Natural killer cell (primary cell): Measurements from ENCODE around the gene IGF1. TPM values are rescaled to one million over a fixed set of nuclear protein-coding genes. Genes with fewer than 3 reads are reported as not detected.

Experiments
- ATAC-seq, 3 donors: fragments of 150-1000 bp in 2 of 3; fragments of 200-7000 bp in 1 of 3; cut with Tn5 transposase; 1 replicate in 1 of 3; 2 replicates in 2 of 3; pipeline ENCODE4 v1.10.0; 2021; ENCODE audit warnings: mild to moderate bottlenecking in 2 of 3, moderate library complexity in 2 of 3
- DNase-seq, 2 donors: peaks; one replicate each; pipeline versions ENCODE4 v3.0.0 to v3.0.0-alpha.2; 2013 to 2021; ENCODE audit warnings: mixed read lengths in 1 of 2
- H3K27ac ChIP-seq: one replicate; pipeline ENCODE4 v1.5.1; 2013; ENCODE audit warnings: mild to moderate bottlenecking, low read length
- H3K27me3 ChIP-seq: one replicate; pipeline ENCODE4 v1.6.1; 2013; ENCODE audit warnings: low read length; ENCODE audit not compliant: control insufficient read depth, insufficient read depth
- H3K36me3 ChIP-seq: one replicate; pipeline ENCODE4 v1.6.1; 2013; ENCODE audit warnings: low read length; ENCODE audit not compliant: control insufficient read depth, insufficient read depth
- H3K4me1 ChIP-seq: one replicate; pipeline ENCODE4 v1.6.1; 2013; ENCODE audit warnings: low read length; ENCODE audit not compliant: control insufficient read depth, insufficient read depth
- H3K4me3 ChIP-seq: one replicate; pipeline ENCODE4 v1.5.1; 2013; ENCODE audit warnings: low read length
- H3K9me3 ChIP-seq: one replicate; pipeline ENCODE4 v1.6.1; 2013; ENCODE audit warnings: low read length; ENCODE audit not compliant: control insufficient read depth, insufficient read depth
- H3K27ac Mint-ChIP-seq, 2 donors: one replicate each; pipeline ENCODE4 v1.8.0; 2022; ENCODE audit warnings: mild to moderate bottlenecking in 2 of 2, mixed read lengths in 2 of 2, moderate library complexity in 1 of 2
- H3K27me3 Mint-ChIP-seq, 2 donors: one replicate each; pipeline ENCODE4 v1.8.0; 2022; ENCODE audit warnings: low read depth in 2 of 2, mixed read lengths in 2 of 2
- H3K36me3 Mint-ChIP-seq: one replicate; pipeline ENCODE4 v1.8.0; 2022; ENCODE audit warnings: mixed read lengths
- H3K4me1 Mint-ChIP-seq, 2 donors: one replicate each; pipeline ENCODE4 v1.8.0; 2022; ENCODE audit warnings: mixed read lengths in 2 of 2
- H3K4me3 Mint-ChIP-seq: one replicate; pipeline ENCODE4 v1.8.0; 2022; ENCODE audit warnings: mild to moderate bottlenecking, moderate library complexity, mixed read lengths
- H3K9me3 Mint-ChIP-seq, 2 donors: one replicate each; pipeline ENCODE4 v1.8.0; 2022; ENCODE audit warnings: mixed read lengths in 2 of 2
- CTCF ChIP-seq: fragments of 200-600 bp; IDR thresholded peaks from one replicate; pipeline ENCODE4 v1.8.0; 2022; ENCODE audit warnings: antibody characterized with exemption
- WGBS: methylation state at CpG from one replicate; pipeline ENCODE4 v1.1.7; 2013; ENCODE audit warnings: missing lambda C conversion rate; ENCODE audit not compliant: insufficient coverage; 5-methylcytosine and 5-hydroxymethylcytosine counted together
- intact Hi-C: fragments of 100-400 bp; cut with micrococcal nuclease; formaldehyde crosslinking; loops from one replicate; pipeline ENCODE4 v1.14.2; 2022
- total RNA-seq, 4 donors: library from RNA; stranded (reverse); fragments of 120-200 nt in 1 of 4; gene quantifications; one replicate each; pipeline versions ENCODE4 v1.2.3 to v1.2.4, GENCODE V29; 2013 to 2022

IGF1 gene
- total RNA-seq, 3 donors from 2014 or later (not counting 1 experiment from before 2014, with no cell fraction given), result 0.48 TPM; not detected in 2

GRCh38 chr12:102444707-102445106, 35.7 kb downstream of the IGF1 start:
- Histone ChIP-seq H3K27ac (no peak overlapping the region), H3K4me3 (no peak overlapping the region), H3K4me1 (no peaks in the 10 kb centered on the region), H3K27me3 (no peaks in the 10 kb centered on the region), H3K9me3 (no peaks in the 10 kb centered on the region), H3K36me3 (no peaks in the 10 kb centered on the region)
- WGBS, result 90% methylated on average over 6 of the region's 7 CpGs
- Mint-ChIP-seq H3K36me3 (no peaks in the 10 kb centered on the region), H3K4me3 (no peak overlapping the region), H3K9me3 (peaks cover 2 to 6% of the 10 kb centered on the region in 2 donors), H3K4me1 (no peaks in the 10 kb centered on the region), H3K27ac (no peak overlapping the region), H3K27me3 (no peaks in the 10 kb centered on the region)
- TF ChIP-seq CTCF, result no peak
- ATAC-seq (no peak), DNase-seq (no peak)
- intact Hi-C loops, result no loop called here

GRCh38 chr12:102444093-102444492, 36.3 kb downstream of the IGF1 start:
- DNase-seq (no peak), ATAC-seq (no peak)
- no peaks in the 10 kb centered on the region for H3K27me3 Mint-ChIP-seq
- Histone ChIP-seq H3K27me3 (no peaks in the 10 kb centered on the region), H3K27ac (no peak overlapping the region), H3K9me3 (no peaks in the 10 kb centered on the region), H3K4me1 (no peaks in the 10 kb centered on the region), H3K4me3 (no peak overlapping the region), H3K36me3 (no peaks in the 10 kb centered on the region)
- H3K4me1 Mint-ChIP-seq, result no peaks in the 10 kb centered on the region
- TF ChIP-seq CTCF, result no peak
- no peak overlapping the region for H3K27ac Mint-ChIP-seq
- no peak overlapping the region for H3K4me3 Mint-ChIP-seq
- 100% methylated on average over 3 of the region's 3 CpGs for WGBS
- intact Hi-C loops, result no loop called here
- H3K36me3 Mint-ChIP-seq, result no peaks in the 10 kb centered on the region
- H3K9me3 Mint-ChIP-seq, result peaks cover 2 to 6% of the 10 kb centered on the region in 2 donors

GRCh38 chr12:102441077-102441596, 39.2 kb downstream of the IGF1 start:
- Histone ChIP-seq H3K27ac (no peak overlapping the region), H3K27me3 (no peaks in the 10 kb centered on the region), H3K4me3 (no peak overlapping the region), H3K36me3 (no peaks in the 10 kb centered on the region), H3K9me3 (no peaks in the 10 kb centered on the region), H3K4me1 (no peaks in the 10 kb centered on the region)
- ATAC-seq, result no peak
- TF ChIP-seq CTCF, result no peak
- Mint-ChIP-seq H3K27me3 (no peaks in the 10 kb centered on the region), H3K4me1 (no peaks in the 10 kb centered on the region), H3K4me3 (no peak overlapping the region), H3K27ac (no peak overlapping the region), H3K9me3 (peaks cover 2% of the 10 kb centered on the region in 2 donors), H3K36me3 (no peaks in the 10 kb centered on the region)
- 89% methylated on average over 1 of the region's 1 CpG for WGBS
- intact Hi-C loops, result no loop called here
- DNase-seq, result no peak
